Mesodermal cell (in vitro differentiated cells): ENCODE measurements around the gene ACSS1.

Experiments
- H3K27ac ChIP-seq: 2 replicates; pipeline ENCODE4 v1.7.0; 2013; ENCODE audit warnings: mild to moderate bottlenecking, low read depth, low read length, moderate library complexity; ENCODE audit not compliant: severe bottlenecking
- H3K36me3 ChIP-seq: 2 replicates; pipeline ENCODE4 v1.7.1; 2013; ENCODE audit warnings: mild to moderate bottlenecking, low read length, moderate library complexity; ENCODE audit not compliant: control insufficient read depth, insufficient read depth
- H3K4me1 ChIP-seq: one replicate; pipeline ENCODE4 v1.7.1; 2013; ENCODE audit warnings: mild to moderate bottlenecking, low read length; ENCODE audit not compliant: insufficient read depth, control insufficient read depth, poor library complexity, severe bottlenecking
- H3K4me3 ChIP-seq: 2 replicates; pipeline ENCODE4 v1.7.0; 2013; ENCODE audit warnings: low read length, control low read depth, mild to moderate bottlenecking; ENCODE audit not compliant: insufficient read depth, poor library complexity, severe bottlenecking; ENCODE audit errors: extremely low read depth
- H3K9me3 ChIP-seq: 2 replicates; pipeline ENCODE4 v1.7.1; 2013; ENCODE audit warnings: mild to moderate bottlenecking, low read length, moderate library complexity; ENCODE audit not compliant: control insufficient read depth
- WGBS, 2 experiments: methylation state at CpG; one replicate each; pipeline ENCODE4 v1.1.5; 2013; ENCODE audit warnings: missing lambda C conversion rate in 2 of 2; ENCODE audit not compliant: insufficient coverage in 2 of 2; 5-methylcytosine and 5-hydroxymethylcytosine counted together

ACSS1 gene

DNA sequence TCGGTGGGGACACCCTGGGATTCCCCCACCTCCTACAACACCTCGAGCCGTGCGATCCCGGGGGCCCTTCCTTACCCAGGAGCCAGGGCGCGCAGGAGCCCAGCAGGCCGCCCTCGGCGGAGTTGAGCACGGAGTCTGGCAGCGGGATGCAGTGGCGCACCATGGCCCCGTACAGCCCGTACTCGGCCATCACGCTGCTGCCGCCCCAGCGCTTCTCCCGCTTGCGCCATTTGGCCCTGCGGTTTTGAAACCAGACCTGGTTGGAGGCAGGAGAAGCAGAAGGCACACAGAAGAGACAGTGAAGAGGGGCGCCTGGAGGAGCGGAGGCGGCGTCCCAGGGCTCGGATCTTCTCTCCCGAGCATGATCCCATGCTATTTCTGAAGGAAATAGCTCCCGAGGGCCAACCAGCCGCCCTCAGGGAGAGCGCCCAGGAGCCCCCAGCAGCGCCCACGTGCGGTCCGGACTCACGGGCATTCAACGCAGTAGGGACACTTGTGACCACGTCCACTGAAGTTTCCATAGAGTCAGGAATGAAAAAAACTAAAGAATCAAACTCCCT lies 19.8 kb upstream of the ACSS1 start:
- peaks cover 10% of the 10 kb centered on the region for H3K4me1 ChIP-seq
- WGBS, 2 experiments, result 3 to 9% methylated on average over 32 to 35 of the region's 38 CpGs
- H3K27ac ChIP-seq, result no peak overlapping the region
- no peak overlapping the region for H3K4me3 ChIP-seq
- H3K9me3 ChIP-seq, result no peaks in the 10 kb centered on the region
- no peaks in the 10 kb centered on the region for H3K36me3 ChIP-seq

DNA sequence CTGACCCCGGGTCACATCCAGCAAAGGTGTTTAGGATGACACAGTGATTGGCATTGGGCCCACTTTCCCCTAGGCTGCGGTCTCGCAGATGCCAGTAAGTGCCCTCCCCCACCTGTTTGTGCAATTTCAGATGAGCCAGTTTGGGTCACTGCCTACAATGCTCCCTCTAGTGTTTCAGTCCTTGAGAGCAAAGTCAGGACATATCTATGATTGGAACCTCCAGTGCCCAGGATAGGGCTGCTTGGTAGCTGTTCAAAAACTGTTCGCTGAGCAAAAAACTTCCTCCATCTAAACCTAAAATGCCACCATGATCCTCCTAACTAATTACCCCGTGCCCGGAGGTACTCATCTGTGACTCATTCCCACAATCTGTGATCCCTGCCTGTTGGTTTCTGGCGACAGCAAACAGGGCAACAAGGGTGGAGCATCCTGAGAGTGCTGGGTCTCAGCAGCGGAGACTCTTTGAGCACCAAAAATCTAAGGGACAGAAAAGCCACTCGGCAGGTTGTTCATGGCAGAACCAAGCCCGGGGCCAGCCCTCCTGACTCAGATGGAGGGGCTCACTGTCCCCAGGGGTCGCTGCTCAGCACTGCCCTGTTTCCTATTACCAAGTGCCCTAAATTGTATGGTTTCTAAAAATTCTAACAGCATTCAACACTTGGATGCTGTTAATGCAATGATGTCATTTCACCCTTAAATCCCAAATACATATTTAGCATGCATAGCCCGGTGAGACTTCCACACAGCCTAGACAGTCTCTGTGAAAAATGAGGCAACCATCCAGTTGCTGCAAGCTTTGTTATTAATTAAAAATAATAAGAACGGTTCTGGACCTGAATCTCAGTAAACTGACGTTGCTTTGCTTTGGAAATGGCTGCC lies 19.0 kb upstream of the ACSS1 start:
- 37 to 43% methylated on average over 10 to 12 of the region's 14 CpGs for whole genome bisulfite sequencing, 2 experiments
- Histone ChIP-seq H3K9me3 (no peaks in the 10 kb centered on the region), H3K4me3 (no peak overlapping the region), H3K4me1 (peaks cover 10% of the 10 kb centered on the region), H3K27ac (no peak overlapping the region), H3K36me3 (no peaks in the 10 kb centered on the region)

DNA sequence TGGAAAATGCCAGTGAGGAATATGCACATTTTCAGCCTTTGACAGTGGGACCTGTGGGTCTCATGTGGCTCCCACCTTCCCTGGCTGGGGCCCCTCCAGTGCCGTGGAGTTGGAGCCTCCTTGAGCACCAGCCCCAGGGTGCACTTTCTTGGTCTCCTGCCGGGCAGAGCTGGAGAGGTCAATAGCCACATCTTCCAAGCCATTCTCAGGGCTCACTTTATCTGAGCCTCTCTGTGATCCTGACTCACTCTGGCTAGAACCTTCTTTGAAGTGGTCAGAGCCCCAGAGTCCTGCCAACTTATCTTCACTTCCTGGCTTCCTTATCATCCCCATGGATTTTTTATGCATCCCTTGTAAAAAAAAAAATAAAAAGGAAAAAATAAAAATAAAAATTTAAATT lies 18.3 kb upstream of the ACSS1 start:
- Histone ChIP-seq H3K9me3 (no peaks in the 10 kb centered on the region), H3K27ac (no peak overlapping the region), H3K4me1 (peaks cover 6% of the 10 kb centered on the region), H3K36me3 (no peaks in the 10 kb centered on the region), H3K4me3 (no peak overlapping the region)
- WGBS, 2 experiments, result 57 to 94% methylated on average over 1 to 2 of the region's 2 CpGs

DNA sequence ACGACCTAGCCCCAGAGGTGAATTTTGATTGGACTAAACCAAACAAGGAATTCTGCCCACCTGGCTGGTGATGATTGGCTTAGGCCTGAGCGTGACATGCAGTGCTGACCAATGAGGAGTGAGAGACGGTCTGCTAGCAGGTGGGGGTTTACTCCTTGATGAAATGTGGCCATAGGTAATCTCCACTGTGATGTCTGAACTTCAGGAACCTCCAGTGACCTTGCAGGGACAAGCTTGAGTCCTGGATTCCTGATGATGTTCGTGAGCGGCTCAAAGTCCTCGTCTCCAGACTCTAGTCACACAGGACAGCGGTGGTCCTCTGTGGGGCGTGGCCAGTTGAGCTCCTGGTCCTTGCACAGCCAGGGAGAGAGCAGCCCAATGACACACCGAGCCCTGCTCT lies 15.6 kb upstream of the ACSS1 start:
- Histone ChIP-seq H3K4me1 (peaks cover 5% of the 10 kb centered on the region), H3K36me3 (no peaks in the 10 kb centered on the region), H3K4me3 (no peak overlapping the region), H3K9me3 (no peaks in the 10 kb centered on the region), H3K27ac (no peak overlapping the region)
- WGBS, 2 experiments, result 78 to 88% methylated on average over 7 to 8 of the region's 9 CpGs

- Histone ChIP-seq H3K27ac (no peak overlapping the region), H3K9me3 (no peaks in the 10 kb centered on the region)
- 49 to 53% methylated on average over 5 to 6 of the region's 7 CpGs for WGBS, 2 experiments
Observed at GRCh38 chr20:25072226-25072811, 14.4 kb upstream of the ACSS1 start.

GRCh38 chr20:25071734-25072133 lies 13.8 kb upstream of the ACSS1 start:
- Histone ChIP-seq H3K4me1 (no peaks in the 10 kb centered on the region), H3K9me3 (no peaks in the 10 kb centered on the region), H3K36me3 (no peaks in the 10 kb centered on the region), H3K27ac (no peak overlapping the region), H3K4me3 (no peak overlapping the region)
- WGBS, 2 experiments, result 12 to 41% methylated on average over 2 to 4 of the region's 4 CpGs

More at GRCh38 chr20:25072226-25072811, 14.4 kb upstream of the ACSS1 start:
- Histone ChIP-seq H3K36me3 (no peaks in the 10 kb centered on the region), H3K4me1 (peaks cover 3% of the 10 kb centered on the region), H3K4me3 (no peak overlapping the region)

DNA sequence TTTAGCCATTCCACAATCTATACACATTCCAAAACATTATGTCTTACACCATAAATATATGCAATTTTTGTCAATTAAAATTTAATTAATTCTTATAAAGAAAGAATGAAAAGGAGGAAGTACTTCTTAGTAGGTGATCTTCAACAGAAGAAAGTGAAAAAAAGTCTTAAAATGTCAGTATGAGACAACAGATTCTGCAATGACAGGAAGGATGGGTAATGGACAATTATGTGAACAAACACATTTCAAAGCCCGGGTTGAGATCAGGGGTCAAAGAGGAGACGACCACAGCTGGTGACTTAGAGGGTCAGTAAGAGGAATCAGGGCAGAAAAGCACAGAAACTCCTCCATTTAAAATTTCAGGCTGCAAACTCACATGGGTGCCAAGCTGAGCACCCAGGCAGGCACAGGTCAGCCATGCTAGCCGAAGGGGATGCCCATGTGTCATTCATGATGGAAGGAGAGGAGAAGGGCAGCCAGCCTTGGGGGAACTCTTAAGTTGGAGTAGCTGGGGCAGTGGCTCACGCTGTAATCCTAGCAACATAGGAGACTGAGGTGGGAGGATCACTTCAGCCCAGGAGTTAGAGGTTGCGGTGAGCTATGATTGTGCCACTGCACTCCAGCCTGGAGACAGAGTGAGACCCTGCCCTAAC lies 13.0 kb upstream of the ACSS1 start:
- Histone ChIP-seq H3K4me3 (no peak overlapping the region), H3K4me1 (no peaks in the 10 kb centered on the region), H3K36me3 (no peaks in the 10 kb centered on the region), H3K27ac (no peak overlapping the region), H3K9me3 (no peaks in the 10 kb centered on the region)
- WGBS, 2 experiments, result 71 to 83% methylated on average over 3 of the region's 5 CpGs

DNA sequence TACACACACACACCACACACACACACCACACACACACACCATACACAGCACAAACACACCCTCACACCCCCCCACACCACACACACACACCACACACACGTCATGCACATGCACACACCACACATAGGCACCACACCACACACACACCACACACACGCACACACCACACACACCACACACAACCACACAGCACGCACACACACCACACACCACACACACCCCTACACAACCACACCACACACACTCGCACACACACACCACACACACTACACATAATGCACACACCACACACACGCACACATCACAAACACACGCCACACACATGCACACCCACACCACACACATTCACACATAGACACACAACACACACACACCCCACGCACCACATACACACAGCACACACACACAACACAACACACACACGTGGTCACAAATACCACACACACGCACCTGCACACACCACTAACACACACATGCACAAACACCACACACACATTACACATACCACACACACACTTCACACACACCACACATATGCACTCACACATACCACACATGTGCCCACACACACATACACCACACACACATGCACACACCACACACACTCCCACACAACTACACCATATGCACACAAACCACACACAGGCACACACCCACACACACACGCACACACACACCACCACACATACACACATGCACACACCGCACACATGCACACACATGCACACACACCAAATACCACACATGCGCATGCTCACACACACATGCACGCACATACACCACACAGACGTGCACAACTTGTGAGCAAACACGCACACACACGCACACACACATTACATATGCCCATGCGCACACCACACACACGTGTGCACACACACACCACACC lies 9.4 kb upstream of the ACSS1 start:
- 92 to 94% methylated on average over 11 to 16 of the region's 18 CpGs for WGBS, 2 experiments
- Histone ChIP-seq H3K4me1 (no peaks in the 10 kb centered on the region), H3K27ac (no peak overlapping the region), H3K36me3 (no peaks in the 10 kb centered on the region), H3K9me3 (no peaks in the 10 kb centered on the region), H3K4me3 (no peak overlapping the region)

DNA sequence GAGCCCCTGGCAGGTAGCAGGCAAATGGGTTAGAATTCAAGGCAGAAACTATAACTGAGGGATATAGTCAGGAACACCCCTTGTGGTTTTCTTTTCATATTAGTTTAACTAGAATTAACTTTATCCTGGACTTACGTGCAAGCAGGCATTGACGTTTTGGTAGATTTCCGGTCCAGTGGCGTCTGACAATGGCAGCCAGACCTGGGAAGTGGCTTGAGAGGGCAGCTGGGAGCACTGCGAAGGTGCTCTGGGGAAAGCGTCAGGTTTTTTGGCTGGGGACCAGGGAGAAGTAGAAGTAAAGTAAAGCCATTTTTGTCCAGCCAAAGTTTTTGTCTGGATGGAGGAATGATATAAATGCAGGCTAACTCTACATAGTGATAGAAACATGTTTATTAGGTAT lies 8.4 kb upstream of the ACSS1 start:
- Histone ChIP-seq H3K36me3 (no peaks in the 10 kb centered on the region), H3K4me3 (no peak overlapping the region), H3K4me1 (no peaks in the 10 kb centered on the region), H3K27ac (no peak overlapping the region), H3K9me3 (no peaks in the 10 kb centered on the region)
- 40 to 45% methylated on average over 4 to 6 of the region's 6 CpGs for WGBS, 2 experiments
